Right atrium auricular region (tissue), 2 donors: Measurements from ENCODE around the gene CPLX1. TPM values are rescaled to one million over a fixed set of nuclear protein-coding genes. Genes with fewer than 3 reads are reported as not detected.
"Not testable (repeated sequence)": the region's sequence is repeated elsewhere in the genome, so short reads cannot be mapped to it uniquely, and the experiment has no call there.

Experiments
- DNase-seq: peaks from one replicate; pipeline ENCODE4 v3.0.0-alpha.2; 2019; ENCODE audit warnings: low spot score
- H3K27ac ChIP-seq, 2 donors: fragments of 200-600 bp; sonication (generic); 1 replicate in 1 of 2; 2 replicates in 1 of 2; pipeline ENCODE4 v1.5.1; 2016 to 2019
- H3K27me3 ChIP-seq, 2 donors: fragments of 200-600 bp; sonication (generic); one replicate each; pipeline versions ENCODE4 v1.5.1 to v1.6.0; 2017 to 2019
- H3K36me3 ChIP-seq: fragments of 200-600 bp; sonication (generic); one replicate; pipeline ENCODE4 v1.5.1; 2016
- H3K4me1 ChIP-seq, 2 donors: fragments of 200-600 bp; sonication (generic); one replicate each; pipeline versions ENCODE4 v1.5.1 to v1.6.0; 2017 to 2019
- H3K4me3 ChIP-seq, 2 donors: fragments of 200-600 bp; sonication (generic); 1 replicate in 1 of 2; 2 replicates in 1 of 2; pipeline ENCODE4 v1.5.1; 2017 to 2019; ENCODE audit warnings: mild to moderate bottlenecking in 1 of 2, moderate library complexity in 1 of 2
- H3K9me3 ChIP-seq, 2 donors: fragments of 200-600 bp; sonication (generic); one replicate each; pipeline ENCODE4 v1.5.1; 2019
- total RNA-seq, 2 donors: library from RNA; depleted of rRNA; stranded (reverse); fragments of >200 nt; gene quantifications; one replicate each; pipeline ENCODE4 v1.1.0, GENCODE V29; 2016
- TF ChIP-seq, protein P1 (sequence below), 2 donors: fragments of 200-600 bp; sonication (generic); IDR thresholded peaks; one replicate each; pipeline ENCODE4 v1.5.1; 2019; ENCODE audit warnings: antibody characterized with exemption in 2 of 2

Gene CPLX1
- total RNA-seq, 2 donors from 2014 or later, result 0.98 to 2.3 TPM

- Histone ChIP-seq H3K4me1 (peaks cover 0 to 60% of the 10 kb centered on the region in 2 donors), H3K36me3 (peaks cover 22% of the 10 kb centered on the region), H3K9me3 (no peaks in the 10 kb centered on the region), H3K4me3 (peak overlapping the region; percentile 91 to 100), H3K27me3 (peaks cover 7 to 19% of the 10 kb centered on the region in 2 donors), H3K27ac (peak overlapping the region; percentile 92 to 95)
- DNase-seq, result peak; percentile 99
- TF ChIP-seq, protein P1, sequence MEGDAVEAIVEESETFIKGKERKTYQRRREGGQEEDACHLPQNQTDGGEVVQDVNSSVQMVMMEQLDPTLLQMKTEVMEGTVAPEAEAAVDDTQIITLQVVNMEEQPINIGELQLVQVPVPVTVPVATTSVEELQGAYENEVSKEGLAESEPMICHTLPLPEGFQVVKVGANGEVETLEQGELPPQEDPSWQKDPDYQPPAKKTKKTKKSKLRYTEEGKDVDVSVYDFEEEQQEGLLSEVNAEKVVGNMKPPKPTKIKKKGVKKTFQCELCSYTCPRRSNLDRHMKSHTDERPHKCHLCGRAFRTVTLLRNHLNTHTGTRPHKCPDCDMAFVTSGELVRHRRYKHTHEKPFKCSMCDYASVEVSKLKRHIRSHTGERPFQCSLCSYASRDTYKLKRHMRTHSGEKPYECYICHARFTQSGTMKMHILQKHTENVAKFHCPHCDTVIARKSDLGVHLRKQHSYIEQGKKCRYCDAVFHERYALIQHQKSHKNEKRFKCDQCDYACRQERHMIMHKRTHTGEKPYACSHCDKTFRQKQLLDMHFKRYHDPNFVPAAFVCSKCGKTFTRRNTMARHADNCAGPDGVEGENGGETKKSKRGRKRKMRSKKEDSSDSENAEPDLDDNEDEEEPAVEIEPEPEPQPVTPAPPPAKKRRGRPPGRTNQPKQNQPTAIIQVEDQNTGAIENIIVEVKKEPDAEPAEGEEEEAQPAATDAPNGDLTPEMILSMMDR (IDR thresholded peaks at IDR 0.05), result no peak
These were observed 44.3 kb downstream of the CPLX1 start for GRCh38 chr4:781493-782216.

GRCh38 chr4:780716-781492, 45.0 kb downstream of the CPLX1 start:
- H3K36me3 ChIP-seq, result peaks cover 29% of the 10 kb centered on the region
- TF ChIP-seq, protein P1 (IDR thresholded peaks at IDR 0.05), result no peak
- H3K27ac ChIP-seq, result peak overlapping the region; percentile 92 to 95
- peaks cover 4 to 11% of the 10 kb centered on the region in 2 donors for H3K27me3 ChIP-seq
- no peaks in the 10 kb centered on the region for H3K9me3 ChIP-seq
- peak overlapping the region; percentile 91 to 100 for H3K4me3 ChIP-seq
- DNase-seq, result no peak
- H3K4me1 ChIP-seq, result peaks cover 0 to 60% of the 10 kb centered on the region in 2 donors

GRCh38 chr4:780255-780654, 45.7 kb downstream of the CPLX1 start:
- Histone ChIP-seq H3K27ac (peak overlapping the region; percentile 92 to 95), H3K4me1 (peaks cover 0 to 60% of the 10 kb centered on the region in 2 donors)
- not testable (repeated sequence) for DNase-seq

GRCh38 chr4:779555-779954, 46.4 kb downstream of the CPLX1 start:
- no peak overlapping the region for H3K4me3 ChIP-seq
- peaks cover 0 to 67% of the 10 kb centered on the region in 2 donors for H3K4me1 ChIP-seq
- H3K27ac ChIP-seq, result no peak overlapping the region
- no peaks in the 10 kb centered on the region for H3K27me3 ChIP-seq
- TF ChIP-seq, protein P1 (IDR thresholded peaks at IDR 0.05), result no peak
- no peaks in the 10 kb centered on the region for H3K9me3 ChIP-seq
- DNase-seq, result no peak
- H3K36me3 ChIP-seq, result peaks cover 41% of the 10 kb centered on the region

More at GRCh38 chr4:780255-780654, 45.7 kb downstream of the CPLX1 start:
- Histone ChIP-seq H3K4me3 (peak overlapping the region; percentile 91 to 100), H3K36me3 (peaks cover 34% of the 10 kb centered on the region)
- not testable (repeated sequence) for H3K27me3 ChIP-seq, H3K9me3 ChIP-seq

GRCh38 chr4:777520-778262, 48.2 kb downstream of the CPLX1 start:
- Histone ChIP-seq H3K27me3 (no peaks in the 10 kb centered on the region), H3K4me1 (peaks cover 0 to 78% of the 10 kb centered on the region in 2 donors), H3K27ac (no peak overlapping the region), H3K4me3 (no peak overlapping the region), H3K36me3 (peaks cover 51% of the 10 kb centered on the region), H3K9me3 (no peaks in the 10 kb centered on the region)
- no peak for DNase-seq
- TF ChIP-seq, protein P1 (IDR thresholded peaks at IDR 0.05), result no peak
